IMR-90 (cell line): Measurements from ENCODE around the gene DACT2. TPM values are rescaled to one million over a fixed set of nuclear protein-coding genes. Genes with fewer than 3 reads are reported as not detected.

Experiments used
- ATAC-seq: fragments of 200-7000 bp; cut with Tn5 transposase; 2 replicates; pipeline ENCODE4 v1.9.1; 2020; ENCODE audit warnings: low read depth, mild to moderate bottlenecking, moderate library complexity
- BruUV-seq: library from RNA; stranded (reverse); fragments of 400-500 nt; replicated peaks from 2 replicates; lab custom pipeline; 2021; lab: Mats Ljungman, UMichigan
- CTCF ChIA-PET: fragments of 300-600 bp; formaldehyde crosslinking; extraction: SDS; loops from one replicate; lab custom pipeline; 2021; ENCODE audit warnings: antibody characterized with exemption; lab: Yijun Ruan, JAX
- POLR2A ChIA-PET: fragments of 300-600 bp; sonication (Branson Sonifier 250); formaldehyde crosslinking; loops from one replicate; lab custom pipeline; 2022; ENCODE audit warnings: antibody characterized with exemption; ENCODE audit not compliant: unreplicated experiment; lab: Charles Lee
- DNase-seq: peaks from one replicate; pipeline ENCODE4 v3.0.0; 2013
- H2AFZ ChIP-seq: replicated peaks from 2 replicates; pipeline ENCODE3; 2013; ENCODE audit warnings: low read length, mild to moderate bottlenecking; ENCODE audit not compliant: poor library complexity
- H2AK5ac ChIP-seq: 2 replicates; pipeline ENCODE4 v1.6.1; 2013; ENCODE audit warnings: low read depth, low read length, inconsistent platforms
- H2AK9ac ChIP-seq: replicated peaks from 2 replicates; pipeline ENCODE3; 2013; ENCODE audit warnings: mild to moderate bottlenecking, low read depth, low read length, moderate library complexity; ENCODE audit not compliant: poor library complexity
- H2BK120ac ChIP-seq: 2 replicates; pipeline ENCODE4 v1.6.1; 2013; ENCODE audit warnings: low read depth, low read length, inconsistent platforms
- H2BK15ac ChIP-seq: 3 replicates; pipeline ENCODE4 v1.6.1; 2013; ENCODE audit warnings: low read depth, low read length, inconsistent platforms
- H2BK20ac ChIP-seq: 2 replicates; pipeline ENCODE4 v1.6.1; 2013; ENCODE audit warnings: low read depth, mild to moderate bottlenecking, inconsistent platforms, low read length, moderate library complexity
- H2BK5ac ChIP-seq: 2 replicates; pipeline ENCODE4 v1.6.1; 2013; ENCODE audit warnings: mild to moderate bottlenecking, low read depth, low read length, inconsistent platforms; ENCODE audit not compliant: poor library complexity, severe bottlenecking
- H3K14ac ChIP-seq: replicated peaks from 2 replicates; pipeline ENCODE4 v1.6.1; 2013; ENCODE audit warnings: low read depth, low read length, inconsistent platforms
- H3K18ac ChIP-seq: 2 replicates; pipeline ENCODE4 v1.6.1; 2013; ENCODE audit warnings: low read depth, low read length, control low read depth
- H3K23ac ChIP-seq: 2 replicates; pipeline ENCODE4 v1.6.1; 2013; ENCODE audit warnings: low read depth, low read length, inconsistent platforms
- H3K27ac ChIP-seq: 2 replicates; pipeline ENCODE4 v1.5.1; 2013; ENCODE audit warnings: mild to moderate bottlenecking, control low read depth, low read length; ENCODE audit not compliant: insufficient read depth
- H3K27me3 ChIP-seq: 2 replicates; pipeline ENCODE4 v1.6.1; 2013; ENCODE audit warnings: low read length; ENCODE audit not compliant: control insufficient read depth, insufficient read depth
- H3K36me3 ChIP-seq: 2 replicates; pipeline ENCODE4 v1.6.1; 2013; ENCODE audit warnings: low read length, mixed read lengths; ENCODE audit not compliant: control insufficient read depth, insufficient read depth
- H3K4ac ChIP-seq: 2 replicates; pipeline ENCODE4 v1.6.1; 2013; ENCODE audit warnings: low read depth, low read length, inconsistent platforms
- H3K4me1 ChIP-seq: 2 replicates; pipeline ENCODE4 v1.6.1; 2013; ENCODE audit warnings: low read length, mixed read lengths; ENCODE audit not compliant: control insufficient read depth, insufficient read depth
- H3K4me2 ChIP-seq: 2 replicates; pipeline ENCODE4 v1.6.1; 2013; ENCODE audit warnings: low read depth, mild to moderate bottlenecking, control low read depth, low read length, moderate library complexity
- H3K4me3 ChIP-seq: 2 replicates; pipeline ENCODE4 v1.5.1; 2013; ENCODE audit warnings: low read depth, mild to moderate bottlenecking, control low read depth, low read length, moderate library complexity; ENCODE audit not compliant: insufficient read depth
- H3K56ac ChIP-seq: 2 replicates; pipeline ENCODE4 v1.6.1; 2013; ENCODE audit warnings: low read length, inconsistent platforms; ENCODE audit not compliant: insufficient read depth; ENCODE audit errors: extremely low read depth
- H3K79me1 ChIP-seq, 2 experiments: 2 replicates each; pipeline ENCODE4 v1.6.1; 2013; ENCODE audit warnings: low read length in 2 of 2, inconsistent platforms in 1 of 2, low read depth in 1 of 2
- H3K9ac ChIP-seq: 2 replicates; pipeline ENCODE4 v1.6.1; 2013; ENCODE audit warnings: low read depth, low read length, control low read depth
- H3K9me1 ChIP-seq: 2 replicates; pipeline ENCODE4 v1.6.1; 2013; ENCODE audit warnings: low read length, inconsistent platforms; ENCODE audit not compliant: insufficient read depth
- H3K9me3 ChIP-seq: 2 replicates; pipeline ENCODE4 v1.6.1; 2013; ENCODE audit warnings: low read length; ENCODE audit not compliant: control insufficient read depth, insufficient read depth
- H4K20me1 ChIP-seq: 2 replicates; pipeline ENCODE4 v1.6.1; 2013; ENCODE audit warnings: low read length, inconsistent platforms; ENCODE audit not compliant: insufficient read depth
- H4K5ac ChIP-seq: 2 replicates; pipeline ENCODE4 v1.6.1; 2013; ENCODE audit warnings: mild to moderate bottlenecking, low read depth, low read length, control low read depth
- H4K8ac ChIP-seq, 2 experiments: 2 replicates each; pipeline ENCODE4 v1.6.1; 2013; ENCODE audit warnings: low read depth in 2 of 2, low read length in 2 of 2, control low read depth in 1 of 2, inconsistent platforms in 1 of 2
- H4K91ac ChIP-seq: 2 replicates; pipeline ENCODE4 v1.6.1; 2013; ENCODE audit warnings: low read depth, low read length, inconsistent platforms; ENCODE audit not compliant: insufficient read depth
- BHLHE40 ChIP-seq: fragments of 150-350 bp; IDR thresholded peaks from 2 replicates; pipeline ENCODE4 v1.6.1; 2016; ENCODE audit warnings: mild to moderate bottlenecking, low read depth, low read length
- CEBPB ChIP-seq: IDR thresholded peaks from 2 replicates; pipeline ENCODE4 v1.6.1; 2012; ENCODE audit warnings: low read depth, low read length, improper control_type of control experiment
- CHD1 ChIP-seq: IDR thresholded peaks from 2 replicates; pipeline ENCODE4 v1.6.1; 2012; ENCODE audit warnings: low read depth, low read length, improper control_type of control experiment
- CTCF ChIP-seq: conservative IDR thresholded peaks from 2 replicates; pipeline ENCODE4 v1.5.1; 2012; ENCODE audit warnings: mild to moderate bottlenecking, low read depth, low read length, improper control_type of control experiment
- ELK1 ChIP-seq: fragments of 150-350 bp; IDR thresholded peaks from 2 replicates; pipeline ENCODE4 v1.6.1; 2016; ENCODE audit warnings: low read depth, mild to moderate bottlenecking, low read length, moderate library complexity, borderline replicate concordance
- FOS ChIP-seq: fragments of 150-350 bp; IDR thresholded peaks from 2 replicates; pipeline ENCODE4 v1.6.1; 2016; ENCODE audit warnings: low read depth, low read length
- MAFK ChIP-seq: IDR thresholded peaks from 2 replicates; pipeline ENCODE4 v1.6.1; 2012; ENCODE audit warnings: low read depth, low read length, improper control_type of control experiment
- MAZ ChIP-seq: IDR thresholded peaks from 2 replicates; pipeline ENCODE4 v1.6.1; 2012; ENCODE audit warnings: low read depth, mild to moderate bottlenecking, low read length, improper control_type of control experiment, moderate library complexity, borderline replicate concordance
- MXI1 ChIP-seq: IDR thresholded peaks from 2 replicates; pipeline ENCODE4 v1.6.1; 2012; ENCODE audit warnings: low read depth, mild to moderate bottlenecking, low read length, moderate library complexity, borderline replicate concordance
- NFE2L2 ChIP-seq: fragments of 150-350 bp; IDR thresholded peaks from 2 replicates; pipeline ENCODE4 v1.6.1; 2016; ENCODE audit warnings: low read depth, mild to moderate bottlenecking, low read length
- POLR2A ChIP-seq: IDR thresholded peaks from 2 replicates; pipeline ENCODE4 v1.6.1; 2012; ENCODE audit warnings: mild to moderate bottlenecking, low read depth, low read length
- RAD21 ChIP-seq: IDR thresholded peaks from 2 replicates; pipeline ENCODE4 v1.6.1; 2012; ENCODE audit warnings: low read length, improper control_type of control experiment
- RCOR1 ChIP-seq: IDR thresholded peaks from 2 replicates; pipeline ENCODE4 v1.6.1; 2012; ENCODE audit warnings: mild to moderate bottlenecking, low read length, improper control_type of control experiment; ENCODE audit not compliant: insufficient replicate concordance
- RFX5 ChIP-seq: IDR thresholded peaks from 2 replicates; pipeline ENCODE4 v1.8.0; 2012; ENCODE audit warnings: low read depth, mild to moderate bottlenecking, low read length, moderate library complexity
- SMC3 ChIP-seq: fragments of 150-350 bp; IDR thresholded peaks from 2 replicates; pipeline ENCODE4 v1.6.1; 2016; ENCODE audit warnings: low read depth, mild to moderate bottlenecking, antibody characterized with exemption, low read length, moderate library complexity
- USF2 ChIP-seq: fragments of 150-350 bp; IDR thresholded peaks from 2 replicates; pipeline ENCODE4 v1.6.1; 2017; ENCODE audit warnings: mild to moderate bottlenecking, antibody characterized with exemption, low read length, low read depth
- WGBS, 2 experiments: methylation state at CpG; one replicate each; pipeline versions ENCODE4 v1.1.5 to v1.1.7; 2013; ENCODE audit warnings: missing lambda C conversion rate in 2 of 2; ENCODE audit not compliant: insufficient read length in 1 of 2; ENCODE audit errors: extremely low coverage in 2 of 2; 5-methylcytosine and 5-hydroxymethylcytosine counted together
- dilution Hi-C: fragments of 300-500 bp; cut with HindIII; formaldehyde crosslinking; loops from one replicate; pipeline ENCODE4 v1.14.3; 2018; ENCODE audit warnings: low sequenced_read_pairs; ENCODE audit not compliant: unreplicated experiment
- in situ Hi-C: fragments of 300-500 bp; cut with MboI; formaldehyde crosslinking; loops from 3 replicates; pipeline ENCODE4 v1.14.3; 2019; ENCODE audit warnings: low sequenced_read_pairs, inconsistent platforms, mixed read lengths
- intact Hi-C: fragments of 100-400 bp; cut with micrococcal nuclease; formaldehyde crosslinking; loops from 2 replicates; pipeline ENCODE4 v1.10.0; 2022
- polyA plus RNA-seq, 3 experiments: library from polyadenylated mRNA; depleted of rRNA; stranded (reverse); fragments of >200 nt; gene quantifications; 2 replicates each; pipeline ENCODE4 v1.2.3, GENCODE V29; 2012; ENCODE audit warnings: low replicate concordance in 1 of 3
- total RNA-seq: library from RNA; depleted of rRNA; stranded (reverse); fragments of >200 nt; gene quantifications from 2 replicates; pipeline ENCODE4 v1.2.3, GENCODE V29; 2012

The DACT2 gene
- total and polyA plus RNA-seq, 2 of the 4 experiments (the other 2 are of a cell fraction), result not detected

GRCh38 chr6:168322966-168323365, 3.4 kb upstream of the DACT2 start:
- no peak overlapping the region for H3K14ac ChIP-seq
- no peak overlapping the region for H2BK120ac ChIP-seq
- no peak overlapping the region for H2BK15ac ChIP-seq
- H3K9me1 ChIP-seq, result no peaks in the 10 kb centered on the region
- no peak overlapping the region for H3K56ac ChIP-seq
- no TSS peak for BruUV-seq
- no peak overlapping the region for H2BK20ac ChIP-seq
- intact Hi-C loops (no loop called here), dilution Hi-C loops (no loop called here), in situ Hi-C loops (no loop called here)
- WGBS, 2 experiments, result no CpG with 5 or more reads among the region's 2 CpGs
- no peak overlapping the region for H2BK5ac ChIP-seq
- H3K9me3 ChIP-seq, result peaks cover 15% of the 10 kb centered on the region
- TF ChIP-seq NFE2L2 (no peak), RAD21 (no peak), MAZ (no peak), ELK1 (no peak), POLR2A (no peak), MAFK (no peak), CTCF (no peak), FOS (no peak), RFX5 (no peak), SMC3 (no peak), MXI1 (no peak), CEBPB (no peak), USF2 (no peak), RCOR1 (no peak), BHLHE40 (no peak), CHD1 (no peak)
- ChIA-PET CTCF (no interaction called here), POLR2A (no interaction called here)
- H3K27me3 ChIP-seq, result no peaks in the 10 kb centered on the region
- H2AK9ac ChIP-seq, result no peak overlapping the region
- no peak overlapping the region for H3K9ac ChIP-seq
- H4K91ac ChIP-seq, result no peak overlapping the region
- ATAC-seq (no peak), DNase-seq (no peak)
- H4K8ac ChIP-seq, result no peak overlapping the region
- H3K79me1 ChIP-seq, result no peaks in the 10 kb centered on the region
- H2AK5ac ChIP-seq, result no peak overlapping the region
- no peak overlapping the region for H3K4me2 ChIP-seq
- no peak overlapping the region for H3K23ac ChIP-seq
- no peak overlapping the region for H3K18ac ChIP-seq
- no peak overlapping the region for H3K27ac ChIP-seq
- no peaks in the 10 kb centered on the region for H4K20me1 ChIP-seq
- no peak overlapping the region for H4K5ac ChIP-seq
- no peaks in the 10 kb centered on the region for H3K4me1 ChIP-seq
- H2AFZ ChIP-seq, result no peak overlapping the region
- no peak overlapping the region for H3K4me3 ChIP-seq
- no peaks in the 10 kb centered on the region for H3K36me3 ChIP-seq
- H3K4ac ChIP-seq, result no peak overlapping the region
